PC-9 (cell line): ENCODE measurements around the gene RHBDD1. TPM values are rescaled to one million over a fixed set of nuclear protein-coding genes. Genes with fewer than 3 reads are reported as not detected.

Source experiments
- BruUV-seq: library from RNA; stranded (reverse); fragments of 400-500 nt; replicated peaks from 2 replicates; lab custom pipeline; 2021; lab: Mats Ljungman, UMichigan
- CTCF ChIA-PET: fragments of 300-600 bp; sonication (Branson Sonifier 250); formaldehyde crosslinking; loops from one replicate; lab custom pipeline; 2022; ENCODE audit warnings: antibody characterized with exemption; lab: Charles Lee
- POLR2A ChIA-PET: fragments of 300-600 bp; sonication (Branson Sonifier 250); formaldehyde crosslinking; loops from one replicate; lab custom pipeline; 2022; ENCODE audit warnings: antibody characterized with exemption; ENCODE audit not compliant: unreplicated experiment; lab: Charles Lee
- DNase-seq, 2 experiments: peaks; one replicate each; pipeline versions ENCODE4 v3.0.0 to v3.0.0-alpha.2; 2015 to 2022; ENCODE audit warnings: mixed read lengths in 1 of 2
- H2AFZ ChIP-seq: fragments of 200-600 bp; sonication (generic); 2 replicates; pipeline ENCODE4 v1.8.1; 2017; ENCODE audit warnings: antibody characterized with exemption
- H3F3A ChIP-seq: fragments of 200-600 bp; sonication (generic); 2 replicates; pipeline ENCODE4 v1.8.1; 2017; ENCODE audit warnings: antibody characterized with exemption, mild to moderate bottlenecking, low read depth; ENCODE audit not compliant: insufficient read depth
- H3K27ac ChIP-seq: fragments of 200-600 bp; sonication (generic); 2 replicates; pipeline ENCODE4 v1.6.1; 2016; ENCODE audit warnings: mixed run types
- H3K27me3 ChIP-seq: fragments of 200-600 bp; sonication (generic); 2 replicates; pipeline ENCODE4 v1.6.1; 2016; ENCODE audit warnings: low read depth, mixed run types; ENCODE audit not compliant: insufficient read depth
- H3K36me3 ChIP-seq: fragments of 200-600 bp; sonication (generic); 2 replicates; pipeline ENCODE4 v1.6.1; 2016; ENCODE audit warnings: low read depth, mixed run types
- H3K4me1 ChIP-seq: fragments of 200-600 bp; sonication (generic); replicated peaks from 2 replicates; pipeline ENCODE4 v1.6.1; 2016; ENCODE audit warnings: mixed run types; ENCODE audit not compliant: insufficient read depth
- H3K4me2 ChIP-seq: fragments of 200-600 bp; sonication (generic); 2 replicates; pipeline ENCODE4 v1.6.1; 2017; ENCODE audit warnings: mixed run types
- H3K4me3 ChIP-seq: fragments of 200-600 bp; sonication (generic); 2 replicates; pipeline ENCODE4 v1.6.1; 2016; ENCODE audit warnings: mixed run types
- H3K79me2 ChIP-seq: fragments of 200-600 bp; sonication (generic); 2 replicates; pipeline ENCODE4 v1.6.1; 2017; ENCODE audit warnings: low read depth, mixed run types
- H3K9me2 ChIP-seq: fragments of 200-600 bp; sonication (generic); 2 replicates; pipeline ENCODE4 v1.8.1; 2017; ENCODE audit warnings: mild to moderate bottlenecking; ENCODE audit not compliant: insufficient read depth
- H3K9me3 ChIP-seq: fragments of 200-600 bp; sonication (generic); 2 replicates; pipeline ENCODE4 v1.8.1; 2016; ENCODE audit warnings: low read depth; ENCODE audit not compliant: insufficient read depth
- H4K20me1 ChIP-seq: fragments of 200-600 bp; sonication (generic); 2 replicates; pipeline ENCODE4 v1.8.1; 2017; ENCODE audit not compliant: insufficient read depth
- CTCF ChIP-seq: fragments of 200-600 bp; sonication (generic); conservative IDR thresholded peaks from 2 replicates; pipeline ENCODE4 v1.6.1; 2017; ENCODE audit warnings: mixed run types, antibody characterized with exemption, mild to moderate bottlenecking, moderate library complexity
- EZH2 ChIP-seq: fragments of 200-600 bp; sonication (generic); IDR thresholded peaks from 2 replicates; pipeline ENCODE4 v1.8.0; 2017; ENCODE audit warnings: antibody characterized with exemption, low read depth
- intact Hi-C: fragments of 100-400 bp; cut with micrococcal nuclease; formaldehyde crosslinking; loops from one replicate; pipeline ENCODE4 v1.10.0; 2022; ENCODE audit not compliant: unreplicated experiment
- total RNA-seq: library from RNA; stranded (reverse); gene quantifications from 2 replicates; pipeline ENCODE4 v1.2.3, GENCODE V29; 2021

The RHBDD1 gene
- total RNA-seq, 1 experiment from 2014 or later = 22.3 TPM

GRCh38 chr2:226999661-227000060 lies 163.8 kb downstream of the RHBDD1 start:
- Histone ChIP-seq H3F3A (no peaks in the 10 kb centered on the region), H3K27me3 (no peaks in the 10 kb centered on the region), H3K27ac (no peak overlapping the region), H4K20me1 (no peaks in the 10 kb centered on the region), H3K4me1 (no peaks in the 10 kb centered on the region), H2AFZ (no peak overlapping the region), H3K79me2 (no peaks in the 10 kb centered on the region), H3K4me3 (no peak overlapping the region), H3K4me2 (no peak overlapping the region), H3K9me3 (no peaks in the 10 kb centered on the region), H3K9me2 (no peaks in the 10 kb centered on the region), H3K36me3 (no peaks in the 10 kb centered on the region)
- DNase-seq = no peak
- ChIA-PET CTCF (no interaction called here), POLR2A (no interaction called here)
- TF ChIP-seq CTCF = no peak
- no peak for TF ChIP-seq EZH2
- no TSS peak for BruUV-seq
- intact Hi-C loops = no loop called here

DNA sequence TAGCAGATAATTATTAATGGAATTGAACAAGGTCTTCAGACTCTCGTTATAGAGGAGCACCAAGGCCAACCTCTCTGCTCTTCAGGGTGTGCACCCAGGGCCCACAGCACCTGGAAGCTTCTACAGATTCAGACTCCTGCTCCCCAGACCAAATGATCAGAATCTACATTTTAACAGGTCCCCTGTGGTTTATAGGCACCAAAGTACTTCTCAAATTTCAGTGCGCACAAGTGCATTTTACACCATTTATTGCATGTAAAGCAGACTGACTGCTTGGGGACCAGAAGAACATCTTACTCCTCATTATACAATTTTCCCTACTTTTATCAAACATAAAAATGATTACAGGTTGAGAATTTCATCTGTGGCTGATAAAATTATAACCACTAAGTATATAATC lies 164.3 kb downstream of the RHBDD1 start:
- H3K79me2 ChIP-seq = no peaks in the 10 kb centered on the region
- no peaks in the 10 kb centered on the region for H3F3A ChIP-seq
- no peaks in the 10 kb centered on the region for H3K9me2 ChIP-seq
- ChIA-PET CTCF (no interaction called here), POLR2A (no interaction called here)
- no TSS peak for BruUV-seq
- no peak for DNase-seq
- no peaks in the 10 kb centered on the region for H3K36me3 ChIP-seq
- no peaks in the 10 kb centered on the region for H3K4me1 ChIP-seq
- H3K9me3 ChIP-seq = no peaks in the 10 kb centered on the region
- no peak overlapping the region for H3K27ac ChIP-seq
- no peak overlapping the region for H3K4me2 ChIP-seq
- no peak overlapping the region for H2AFZ ChIP-seq
- H3K27me3 ChIP-seq = no peaks in the 10 kb centered on the region
- H3K4me3 ChIP-seq = no peak overlapping the region
- TF ChIP-seq CTCF (no peak), EZH2 (no peak)
- H4K20me1 ChIP-seq = no peaks in the 10 kb centered on the region
- intact Hi-C loops = no loop called here

DNA sequence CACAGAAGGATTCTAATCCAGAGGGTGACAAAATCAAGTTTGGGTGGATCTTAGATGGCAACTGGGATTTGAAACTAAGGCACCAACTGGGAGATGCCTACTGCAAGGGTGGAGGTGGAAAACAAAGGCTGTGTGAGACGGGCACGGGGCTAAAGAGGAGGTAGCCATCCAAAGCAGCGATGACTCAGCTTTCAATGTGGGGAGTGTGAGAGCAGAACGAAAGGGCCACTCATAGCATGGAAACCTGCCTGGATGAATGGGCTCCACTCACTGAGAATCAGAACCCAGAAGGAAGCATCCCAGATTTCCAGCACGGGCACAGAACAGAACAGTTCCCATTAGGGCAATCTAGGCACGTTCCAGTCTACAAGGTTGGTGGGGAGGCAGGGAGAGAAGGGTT lies 168.6 kb downstream of the RHBDD1 start:
- POLR2A ChIA-PET = no interaction called here
- Histone ChIP-seq H3K4me3 (no peak overlapping the region), H3K4me1 (no peaks in the 10 kb centered on the region), H2AFZ (no peak overlapping the region), H3K36me3 (no peaks in the 10 kb centered on the region), H3K27ac (no peak overlapping the region), H3K4me2 (no peak overlapping the region), H3K27me3 (no peaks in the 10 kb centered on the region), H3K9me2 (no peaks in the 10 kb centered on the region), H3K79me2 (no peaks in the 10 kb centered on the region), H3F3A (no peaks in the 10 kb centered on the region), H4K20me1 (no peaks in the 10 kb centered on the region), H3K9me3 (no peaks in the 10 kb centered on the region)
- intact Hi-C loops = no loop called here
- no peak for TF ChIP-seq EZH2
- TF ChIP-seq CTCF = no peak
- BruUV-seq = no TSS peak
- CTCF ChIA-PET = no interaction called here
- DNase-seq = no peak
